Activated CD8-positive, alpha-beta T cell treated with anti-CD3 and anti-CD28 coated beads for 36 hours (primary cell): Measurements from ENCODE around the gene EIF5. TPM values are rescaled to one million over a fixed set of nuclear protein-coding genes. Genes with fewer than 3 reads are reported as not detected.

Experiments
- ATAC-seq: fragments of 200-7000 bp; cut with Tn5 transposase; one replicate; pipeline ENCODE4 v1.10.0; 2021; ENCODE audit warnings: mild to moderate bottlenecking, moderate library complexity
- CTCF ChIA-PET: fragments of 350-600 bp; sonication (Branson Sonifier 250); formaldehyde crosslinking; loops from one replicate; lab custom pipeline; 2021; ENCODE audit warnings: antibody characterized with exemption; lab: Charles Lee
- POLR2A ChIA-PET: fragments of 350-600 bp; sonication (Branson Sonifier 250); formaldehyde crosslinking; loops from one replicate; lab custom pipeline; 2021; ENCODE audit warnings: antibody characterized with exemption; lab: Charles Lee
- DNase-seq: peaks from one replicate; pipeline ENCODE4 v3.0.0-alpha.2; 2020
- H3K27ac Mint-ChIP-seq: one replicate; pipeline ENCODE4 v1.8.0; 2021; ENCODE audit warnings: mild to moderate bottlenecking, mixed read lengths
- H3K27me3 Mint-ChIP-seq: one replicate; pipeline ENCODE4 v1.8.0; 2021; ENCODE audit warnings: mixed read lengths
- H3K36me3 Mint-ChIP-seq: one replicate; pipeline ENCODE4 v1.8.0; 2021; ENCODE audit warnings: low read depth, mixed read lengths
- H3K4me1 Mint-ChIP-seq: one replicate; pipeline ENCODE4 v1.8.0; 2021; ENCODE audit warnings: low read depth, mixed read lengths
- H3K4me3 Mint-ChIP-seq: one replicate; pipeline ENCODE4 v1.8.0; 2021; ENCODE audit warnings: mild to moderate bottlenecking, moderate library complexity, mixed read lengths
- H3K9me3 Mint-ChIP-seq: one replicate; pipeline ENCODE4 v1.8.0; 2021; ENCODE audit warnings: mixed read lengths
- intact Hi-C: fragments of 100-400 bp; cut with micrococcal nuclease; formaldehyde crosslinking; loops from one replicate; pipeline ENCODE4 v1.10.0; 2022
- total RNA-seq, 2 experiments: library from RNA; stranded (reverse); gene quantifications; one replicate each; pipeline ENCODE4 v1.2.3, GENCODE V29; 2021
- TF ChIP-seq, protein P1 (sequence below): fragments of 200-600 bp; IDR thresholded peaks from one replicate; pipeline ENCODE4 v1.8.0; 2022; ENCODE audit warnings: antibody characterized with exemption, mild to moderate bottlenecking

EIF5 gene
- total RNA-seq, 2 experiments from 2014 or later = 202 to 207 TPM

DNA sequence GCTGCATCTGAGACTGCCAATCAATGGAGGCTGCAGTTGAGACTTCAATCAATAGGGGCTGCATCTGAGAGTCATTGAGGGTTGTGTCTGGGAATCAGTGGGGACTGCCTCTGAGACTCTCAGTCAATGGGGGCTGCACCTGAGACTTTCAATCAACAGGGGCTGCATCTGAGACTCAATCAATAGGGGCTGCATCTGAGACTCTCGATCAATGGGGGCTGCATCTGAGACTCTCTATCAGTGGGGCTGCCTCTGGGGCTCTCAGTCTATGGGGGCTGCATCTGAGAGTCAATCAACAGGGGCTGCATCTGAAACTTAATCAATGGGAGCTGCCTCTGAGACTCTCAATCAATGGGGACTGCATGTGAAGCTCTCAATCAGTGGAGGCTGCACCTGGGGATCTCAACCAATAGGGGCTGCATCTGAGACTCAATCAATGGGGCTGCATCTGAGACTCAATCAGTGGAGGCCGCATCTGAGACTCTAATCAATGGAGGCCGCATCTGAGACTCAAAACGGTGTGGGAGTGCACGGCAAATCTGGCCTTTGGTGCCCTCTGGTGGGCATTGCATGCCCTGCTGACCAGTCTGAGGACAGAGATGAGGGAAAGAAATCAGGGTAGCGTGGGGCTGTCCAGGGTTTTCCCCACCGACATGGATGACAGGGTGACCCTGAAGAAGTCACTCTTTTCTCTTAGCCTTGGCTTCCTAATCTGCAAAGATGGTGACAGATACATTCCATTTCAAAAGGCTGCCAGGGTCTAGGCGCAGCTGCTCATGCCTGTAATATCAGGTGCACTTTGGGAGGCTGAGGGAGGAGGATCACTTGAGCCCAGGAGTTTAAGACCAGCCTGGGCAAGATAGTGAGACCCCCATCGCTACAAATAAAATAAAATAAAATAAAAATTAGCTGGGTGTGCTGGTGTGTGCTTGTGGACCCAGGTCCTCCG is 41.3 kb upstream of the EIF5 start:
- ATAC-seq = peak; percentile 98
- peak; percentile 87 for DNase-seq
- CTCF ChIA-PET = interaction anchor here (0.6 to 2.8 kb wide), 15 partner anchors 9 to 280 kb away, joined by 3 to 38 read pairs (median 4); no protein-coding TSS in a partner anchor
- TF ChIP-seq, protein P1, sequence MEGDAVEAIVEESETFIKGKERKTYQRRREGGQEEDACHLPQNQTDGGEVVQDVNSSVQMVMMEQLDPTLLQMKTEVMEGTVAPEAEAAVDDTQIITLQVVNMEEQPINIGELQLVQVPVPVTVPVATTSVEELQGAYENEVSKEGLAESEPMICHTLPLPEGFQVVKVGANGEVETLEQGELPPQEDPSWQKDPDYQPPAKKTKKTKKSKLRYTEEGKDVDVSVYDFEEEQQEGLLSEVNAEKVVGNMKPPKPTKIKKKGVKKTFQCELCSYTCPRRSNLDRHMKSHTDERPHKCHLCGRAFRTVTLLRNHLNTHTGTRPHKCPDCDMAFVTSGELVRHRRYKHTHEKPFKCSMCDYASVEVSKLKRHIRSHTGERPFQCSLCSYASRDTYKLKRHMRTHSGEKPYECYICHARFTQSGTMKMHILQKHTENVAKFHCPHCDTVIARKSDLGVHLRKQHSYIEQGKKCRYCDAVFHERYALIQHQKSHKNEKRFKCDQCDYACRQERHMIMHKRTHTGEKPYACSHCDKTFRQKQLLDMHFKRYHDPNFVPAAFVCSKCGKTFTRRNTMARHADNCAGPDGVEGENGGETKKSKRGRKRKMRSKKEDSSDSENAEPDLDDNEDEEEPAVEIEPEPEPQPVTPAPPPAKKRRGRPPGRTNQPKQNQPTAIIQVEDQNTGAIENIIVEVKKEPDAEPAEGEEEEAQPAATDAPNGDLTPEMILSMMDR = peak; percentile 82
- POLR2A ChIA-PET = no interaction called here
- Mint-ChIP-seq H3K36me3 (no peaks in the 10 kb centered on the region), H3K4me1 (no peaks in the 10 kb centered on the region), H3K27me3 (peaks cover 7% of the 10 kb centered on the region), H3K4me3 (no peak overlapping the region), H3K9me3 (no peaks in the 10 kb centered on the region), H3K27ac (no peak overlapping the region)
- intact Hi-C loops = loop anchor here (10.0 kb wide), 2 partner anchors 108 to 188 kb away; no protein-coding TSS in a partner anchor

DNA sequence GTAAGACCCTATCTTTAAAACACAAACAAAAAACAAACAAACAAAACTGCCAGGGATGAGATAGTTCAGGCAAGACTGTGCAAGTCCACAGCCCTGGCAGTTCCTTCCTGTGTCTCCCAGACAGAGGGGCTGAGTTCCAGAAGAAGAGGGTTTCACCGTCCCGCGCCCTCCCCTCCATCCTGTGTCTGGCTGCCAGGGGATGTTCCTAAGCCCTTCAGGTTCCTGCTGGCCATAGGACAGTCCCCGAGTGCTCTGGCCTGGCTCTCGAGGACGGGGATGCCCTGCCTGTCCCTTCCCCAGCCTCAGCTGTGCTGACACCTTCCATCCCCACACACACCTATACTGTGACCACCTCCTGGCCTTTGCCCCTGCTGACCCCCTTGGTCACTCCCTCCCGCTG is 40.6 kb upstream of the EIF5 start:
- intact Hi-C loops = loop anchor here (10.0 kb wide), 2 partner anchors 109 to 189 kb away; no protein-coding TSS in a partner anchor
- no peak for ATAC-seq
- POLR2A ChIA-PET = no interaction called here

DNA sequence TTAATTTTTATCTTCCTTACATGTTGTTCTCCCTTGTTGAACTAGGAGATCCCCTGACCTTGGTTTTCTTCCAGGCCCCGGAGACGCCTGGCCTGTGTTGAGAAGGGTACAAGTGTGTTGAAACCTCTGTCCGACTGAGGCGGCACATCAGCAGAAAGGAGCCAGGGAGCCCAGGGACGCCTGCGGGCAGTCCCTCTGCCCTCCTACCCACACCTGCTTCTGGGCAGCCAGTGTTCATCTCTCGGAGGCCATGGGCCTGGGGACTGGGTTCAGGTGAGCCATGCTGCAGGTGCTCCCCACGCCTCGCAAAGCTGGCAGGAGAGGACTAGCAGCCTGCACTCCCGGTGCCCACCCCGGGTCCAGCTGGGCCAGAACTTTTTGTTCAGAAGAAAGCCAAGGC is 39.9 kb upstream of the EIF5 start:
- Mint-ChIP-seq H3K4me1 (no peaks in the 10 kb centered on the region), H3K36me3 (no peaks in the 10 kb centered on the region), H3K9me3 (no peaks in the 10 kb centered on the region), H3K27ac (no peak overlapping the region), H3K4me3 (no peak overlapping the region), H3K27me3 (peaks cover 7% of the 10 kb centered on the region)
- CTCF ChIA-PET = interaction anchor here (1.1 kb wide), 1 partner anchor 189 kb away, joined by 7 read pairs; no protein-coding TSS in a partner anchor
- TF ChIP-seq, protein P1 = no peak
- POLR2A ChIA-PET = interaction anchor here (1.2 kb wide), 1 partner anchor 49 kb away, joined by 3 read pairs; no protein-coding TSS in a partner anchor
- intact Hi-C loops = loop anchor here (10.0 kb wide), 2 partner anchors 109 to 189 kb away; no protein-coding TSS in a partner anchor
- no peak for DNase-seq
- ATAC-seq = no peak

More for the DNA sequence above, 40.6 kb upstream of the EIF5 start:
- Mint-ChIP-seq H3K4me1 (no peaks in the 10 kb centered on the region), H3K4me3 (no peak overlapping the region), H3K36me3 (no peaks in the 10 kb centered on the region), H3K27ac (no peak overlapping the region), H3K27me3 (peaks cover 7% of the 10 kb centered on the region), H3K9me3 (no peaks in the 10 kb centered on the region)
- CTCF ChIA-PET = interaction anchor here (0.6 to 2.0 kb wide), 4 partner anchors 17 to 219 kb away, joined by 3 to 10 read pairs (median 5); no protein-coding TSS in a partner anchor
- TF ChIP-seq, protein P1 = no peak
- DNase-seq = no peak

DNA sequence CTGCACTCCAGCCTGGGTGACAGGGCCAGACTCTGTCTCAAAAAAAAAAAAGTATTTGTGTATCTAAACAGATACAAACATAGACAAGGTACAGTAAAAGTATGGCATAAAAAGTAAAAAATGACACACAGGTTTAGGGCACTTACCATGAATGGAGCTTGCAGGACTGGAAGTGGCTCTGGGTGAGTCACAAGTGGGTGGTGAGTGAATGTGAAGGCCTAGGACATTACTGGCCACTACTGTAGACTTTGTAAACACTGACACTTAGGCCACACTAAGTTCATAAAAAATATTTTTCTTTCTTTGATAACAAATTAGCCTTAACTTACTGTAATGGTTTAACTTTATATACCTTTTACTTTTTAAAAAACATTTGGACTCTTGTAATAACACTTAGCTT is 38.0 kb upstream of the EIF5 start:
- Mint-ChIP-seq H3K9me3 (no peaks in the 10 kb centered on the region), H3K27ac (no peak overlapping the region), H3K27me3 (peaks cover 7% of the 10 kb centered on the region), H3K36me3 (no peaks in the 10 kb centered on the region), H3K4me1 (no peaks in the 10 kb centered on the region), H3K4me3 (no peak overlapping the region)
- no peak for DNase-seq
- intact Hi-C loops = loop anchor here (10.0 kb wide), 2 partner anchors 111 to 191 kb away; no protein-coding TSS in a partner anchor
- ChIA-PET POLR2A (no interaction called here), CTCF (interaction anchor here (0.9 kb wide), 1 partner anchor 190 kb away, joined by 3 read pairs; no protein-coding TSS in a partner anchor)
- no peak for ATAC-seq
- TF ChIP-seq, protein P1 = no peak
